Measurements from ENCODE around the gene RAD23B.

The RAD23B gene

GRCh38 chr9:107375651-107376369 is 92.7 kb downstream of the RAD23B start:
- no peak for DNase-seq (ENCODE audit: low read depth in 3 of 3)

- no peak for DNase-seq (ENCODE audit: low read depth in 3 of 3)
Observed at GRCh38 chr9:107378006-107378405, 94.9 kb downstream of the RAD23B start.
